HEK293 (cell line): Measurements from ENCODE around the gene STING1.

Experiments
- CTCF ChIA-PET: fragments of 350-600 bp; formaldehyde crosslinking; extraction: SDS; loops from one replicate; lab custom pipeline; 2021; ENCODE audit warnings: antibody characterized with exemption; lab: Yijun Ruan, JAX
- POLR2A ChIA-PET: fragments of 300-600 bp; formaldehyde crosslinking; extraction: SDS; loops from one replicate; lab custom pipeline; 2020; ENCODE audit warnings: antibody characterized with exemption, inconsistent platforms; lab: Yijun Ruan, JAX
- H3K27ac ChIP-seq: fragments of 200-500 bp; sonication (Bioruptor generic); 2 replicates; pipeline ENCODE4 v1.5.1; 2014; ENCODE audit warnings: low read depth, low read length, control low read depth, inconsistent platforms; ENCODE audit errors: extremely low read depth
- H3K36me3 ChIP-seq, 2 experiments: fragments of 200-500 bp in 1 of 2; sonication (Bioruptor generic) in 1 of 2; 1 replicate in 1 of 2; 2 replicates in 1 of 2; pipeline ENCODE4 v1.5.1; 2014 to 2017; ENCODE audit warnings: inconsistent platforms in 2 of 2, low read length in 2 of 2; ENCODE audit not compliant: control insufficient read depth in 2 of 2, insufficient read depth in 1 of 2
- H3K4me1 ChIP-seq: fragments of 200-500 bp; sonication (Bioruptor generic); 2 replicates; pipeline ENCODE4 v1.5.1; 2014; ENCODE audit warnings: mild to moderate bottlenecking, low read length, inconsistent platforms; ENCODE audit not compliant: control insufficient read depth, insufficient read depth
- H3K4me3 ChIP-seq: 2 replicates; pipeline ENCODE4 v1.5.1; 2011; ENCODE audit warnings: low read depth, mild to moderate bottlenecking, control low read depth, low read length, moderate library complexity
- H3K9me3 ChIP-seq: fragments of 200-500 bp; sonication (Bioruptor generic); 2 replicates; pipeline ENCODE4 v1.5.1; 2014; ENCODE audit warnings: low read depth, low read length, inconsistent platforms; ENCODE audit not compliant: control insufficient read depth, insufficient read depth
- KLF8 ChIP-seq: fragments of 450-650 bp; formaldehyde crosslinking; IDR thresholded peaks from 2 replicates; pipeline ENCODE4 v1.5.1; 2016; ENCODE audit warnings: missing biosample characterization, missing genetic modification characterization
- PRDM4 ChIP-seq: fragments of 450-650 bp; formaldehyde crosslinking; IDR thresholded peaks from 2 replicates; pipeline ENCODE4 v1.5.1; 2017; ENCODE audit warnings: missing biosample characterization, missing genetic modification characterization
- SCRT2 ChIP-seq: fragments of 450-650 bp; formaldehyde crosslinking; IDR thresholded peaks from 2 replicates; pipeline ENCODE4 v1.5.1; 2016; ENCODE audit warnings: missing biosample characterization, missing genetic modification characterization
- SP2 ChIP-seq: fragments of 450-650 bp; formaldehyde crosslinking; IDR thresholded peaks from 2 replicates; pipeline ENCODE4 v1.5.1; 2016; ENCODE audit warnings: missing biosample characterization, missing genetic modification characterization
- TSHZ1 ChIP-seq: fragments of 450-650 bp; formaldehyde crosslinking; IDR thresholded peaks from 2 replicates; pipeline ENCODE4 v1.5.1; 2016; ENCODE audit warnings: missing biosample characterization, missing genetic modification characterization, borderline replicate concordance
- ZBTB7A ChIP-seq: fragments of 450-650 bp; formaldehyde crosslinking; IDR thresholded peaks from 2 replicates; pipeline ENCODE4 v1.5.1; 2016; ENCODE audit warnings: low read depth, missing biosample characterization, missing genetic modification characterization
- ZFP37 ChIP-seq: fragments of 450-650 bp; formaldehyde crosslinking; IDR thresholded peaks from 2 replicates; pipeline ENCODE4 v1.5.1; 2016; ENCODE audit warnings: missing biosample characterization, missing genetic modification characterization
- ZNF112 ChIP-seq: fragments of 450-650 bp; formaldehyde crosslinking; IDR thresholded peaks from 2 replicates; pipeline ENCODE4 v1.5.0; 2017; ENCODE audit warnings: missing biosample characterization, missing genetic modification characterization
- ZNF335 ChIP-seq: fragments of 450-650 bp; formaldehyde crosslinking; conservative IDR thresholded peaks from 2 replicates; pipeline ENCODE4 v1.5.1; 2016; ENCODE audit warnings: missing biosample characterization, missing genetic modification characterization
- ZNF341 ChIP-seq: fragments of 450-650 bp; formaldehyde crosslinking; IDR thresholded peaks from 2 replicates; pipeline ENCODE4; 2016; ENCODE audit warnings: low read depth, missing biosample characterization, missing genetic modification characterization
- ZNF404 ChIP-seq: fragments of 450-650 bp; formaldehyde crosslinking; IDR thresholded peaks from 2 replicates; pipeline ENCODE4 v1.5.1; 2017; ENCODE audit warnings: missing biosample characterization, missing genetic modification characterization
- ZNF501 ChIP-seq: fragments of 450-650 bp; formaldehyde crosslinking; IDR thresholded peaks from 2 replicates; pipeline ENCODE4 v1.5.1; 2016; ENCODE audit warnings: missing biosample characterization, missing genetic modification characterization
- ZNF658 ChIP-seq: fragments of 450-650 bp; formaldehyde crosslinking; IDR thresholded peaks from 2 replicates; pipeline ENCODE4; 2016; ENCODE audit warnings: missing biosample characterization, missing genetic modification characterization

Gene STING1

GRCh38 chr5:139457241-139457640, 25.3 kb downstream of the STING1 start:
- Histone ChIP-seq H3K4me3 (no peak overlapping the region), H3K4me1 (no peaks in the 10 kb centered on the region; the same call in 1 of the 2 replicates), H3K9me3 (no peaks in the 10 kb centered on the region), H3K36me3 (no peaks in the 10 kb centered on the region), H3K27ac (no peak overlapping the region)
- POLR2A ChIA-PET: interaction anchor here (1.1 kb wide), 1 partner anchor 9 kb away, joined by 3 read pairs; no protein-coding TSS in a partner anchor
- CTCF ChIA-PET: interaction anchor here (0.9 kb wide), 1 partner anchor 35 kb away, joined by 4 read pairs; no protein-coding TSS in a partner anchor
- TF ChIP-seq KLF8 (tag by site-specific recombination): no peak
- no peak for TF ChIP-seq ZNF404 (tag by site-specific recombination)
- TF ChIP-seq ZNF501 (tag by site-specific recombination): no peak
- TF ChIP-seq PRDM4 (tag by site-specific recombination): no peak

- peak; percentile 46; the same call in 1 of the 2 replicates for TF ChIP-seq SCRT2
- no peak for TF ChIP-seq ZNF112 (tag by site-specific recombination)
- H3K36me3 ChIP-seq: no peaks in the 10 kb centered on the region; a peak in 1 of 3 replicates
- no peaks in the 10 kb centered on the region; the same call in 1 of the 2 replicates for H3K4me1 ChIP-seq
- ChIA-PET POLR2A (no interaction called here), CTCF (no interaction called here)
- no peaks in the 10 kb centered on the region for H3K9me3 ChIP-seq
- no peak overlapping the region for H3K4me3 ChIP-seq
- no peak overlapping the region for H3K27ac ChIP-seq
These were observed 25.8 kb downstream of the STING1 start for GRCh38 chr5:139456776-139457175.

- ChIA-PET POLR2A (no interaction called here), CTCF (interaction anchor here (0.6 kb wide), 2 partner anchors 34 to 108 kb away, joined by 3 to 4 read pairs; no protein-coding TSS in a partner anchor)
- Histone ChIP-seq H3K9me3 (no peaks in the 10 kb centered on the region), H3K27ac (no peak overlapping the region), H3K4me1 (no peaks in the 10 kb centered on the region; the same call in 1 of the 2 replicates), H3K4me3 (no peak overlapping the region), H3K36me3 (no peaks in the 10 kb centered on the region; a peak in 1 of 3 replicates)
- TF ChIP-seq ZNF341 (tag by site-specific recombination) (no peak), ZBTB7A (tag by site-specific recombination) (0 out of 2 replicates have a peak, but pooled peaks have one; percentile 8)
These were observed 27.8 kb downstream of the STING1 start for GRCh38 chr5:139454568-139455290.

- no peak overlapping the region for H3K4me3 ChIP-seq
- POLR2A ChIA-PET: no interaction called here
- TF ChIP-seq SP2 (tag by site-specific recombination): no peak
- TF ChIP-seq ZNF658: no peak
- TF ChIP-seq ZNF335 (tag by site-specific recombination): no peak
- no peak for TF ChIP-seq PRDM4 (tag by site-specific recombination)
- no peak for TF ChIP-seq TSHZ1 (tag by site-specific recombination)
- no peak for TF ChIP-seq ZFP37
These were observed 28.6 kb downstream of the STING1 start for GRCh38 chr5:139453683-139454567.

More at GRCh38 chr5:139453683-139454567, 28.6 kb downstream of the STING1 start:
- Histone ChIP-seq H3K27ac (no peak overlapping the region), H3K4me1 (no peaks in the 10 kb centered on the region; the same call in 1 of the 2 replicates), H3K36me3 (no peaks in the 10 kb centered on the region; a peak in 1 of 3 replicates), H3K9me3 (no peaks in the 10 kb centered on the region)
- CTCF ChIA-PET: no interaction called here
